ENCODE results near the gene CCDC6. TPM values are rescaled to one million over a fixed set of nuclear protein-coding genes. Genes with fewer than 3 reads are reported as not detected.
"Not testable (repeated sequence)": the region's sequence is repeated elsewhere in the genome, so short reads cannot be mapped to it uniquely, and the experiment has no call there.

Gene CCDC6
- total RNA-seq, 1 donor from 2014 or later: 57.6 TPM

- Mint-ChIP-seq H3K4me3 (ENCODE audit: low read depth) (no peak overlapping the region), H3K27me3 (no peaks in the 10 kb centered on the region), H3K4me1 (ENCODE audit: low read depth) (peaks cover 21% of the 10 kb centered on the region)
These were observed 19.4 kb downstream of the CCDC6 start for GRCh38 chr10:59887006-59887405.

GRCh38 chr10:59885430-59886134 is 20.8 kb downstream of the CCDC6 start:
- Mint-ChIP-seq H3K4me3 (ENCODE audit: low read depth) (no peak overlapping the region), H3K27me3 (no peaks in the 10 kb centered on the region), H3K27ac (no peak overlapping the region), H3K4me1 (ENCODE audit: low read depth) (peaks cover 13% of the 10 kb centered on the region), H3K9me3 (ENCODE audit: low read depth) (no peaks in the 10 kb centered on the region), H3K36me3 (ENCODE audit: insufficient read depth) (peaks cover 5% of the 10 kb centered on the region)
- TF ChIP-seq CTCF (IDR thresholded peaks at IDR 0.05; ENCODE audit: unreplicated experiment): no peak
- no peak for DNase-seq (ENCODE audit: low spot score, unreplicated experiment)

More at GRCh38 chr10:59887006-59887405, 19.4 kb downstream of the CCDC6 start:
- TF ChIP-seq CTCF (IDR thresholded peaks at IDR 0.05; ENCODE audit: unreplicated experiment): no peak
- H3K9me3 Mint-ChIP-seq (ENCODE audit: low read depth): no peaks in the 10 kb centered on the region
- H3K27ac Mint-ChIP-seq: no peak overlapping the region
- DNase-seq (ENCODE audit: low spot score, unreplicated experiment): no peak
- H3K36me3 Mint-ChIP-seq (ENCODE audit: insufficient read depth): peaks cover 5% of the 10 kb centered on the region

- not testable (repeated sequence) for H3K9me3 Mint-ChIP-seq (ENCODE audit: low read depth); H3K36me3 Mint-ChIP-seq (ENCODE audit: insufficient read depth); DNase-seq (ENCODE audit: low spot score, unreplicated experiment); H3K27me3 Mint-ChIP-seq; H3K4me3 Mint-ChIP-seq (ENCODE audit: low read depth)
- H3K4me1 Mint-ChIP-seq (ENCODE audit: low read depth): peaks cover 12% of the 10 kb centered on the region
- H3K27ac Mint-ChIP-seq: peak overlapping the region; percentile 68
These were observed 21.5 kb downstream of the CCDC6 start for GRCh38 chr10:59884893-59885292.

GRCh38 chr10:59881640-59882039 is 24.7 kb downstream of the CCDC6 start:
- TF ChIP-seq CTCF (IDR thresholded peaks at IDR 0.05; ENCODE audit: unreplicated experiment): no peak
- Mint-ChIP-seq H3K4me1 (ENCODE audit: low read depth) (peaks cover 7% of the 10 kb centered on the region), H3K27me3 (no peaks in the 10 kb centered on the region)

GRCh38 chr10:59880971-59881510 is 25.3 kb downstream of the CCDC6 start:
- peaks cover 6% of the 10 kb centered on the region for H3K4me1 Mint-ChIP-seq (ENCODE audit: low read depth)
- H3K27ac Mint-ChIP-seq: no peak overlapping the region
- no peaks in the 10 kb centered on the region for H3K9me3 Mint-ChIP-seq (ENCODE audit: low read depth)

More at GRCh38 chr10:59881640-59882039, 24.7 kb downstream of the CCDC6 start:
- no peak overlapping the region for H3K27ac Mint-ChIP-seq
- peaks cover 2% of the 10 kb centered on the region for H3K36me3 Mint-ChIP-seq (ENCODE audit: insufficient read depth)
- no peak for DNase-seq (ENCODE audit: low spot score, unreplicated experiment)
- H3K4me3 Mint-ChIP-seq (ENCODE audit: low read depth): no peak overlapping the region
- H3K9me3 Mint-ChIP-seq (ENCODE audit: low read depth): no peaks in the 10 kb centered on the region

More at GRCh38 chr10:59880971-59881510, 25.3 kb downstream of the CCDC6 start:
- Mint-ChIP-seq H3K36me3 (ENCODE audit: insufficient read depth) (peaks cover 2% of the 10 kb centered on the region), H3K4me3 (ENCODE audit: low read depth) (no peak overlapping the region), H3K27me3 (no peaks in the 10 kb centered on the region)
- no peak for DNase-seq (ENCODE audit: low spot score, unreplicated experiment)
- no peak for TF ChIP-seq CTCF (IDR thresholded peaks at IDR 0.05; ENCODE audit: unreplicated experiment)

Measured in progenitor cell of endocrine pancreas (in vitro differentiated cells).